ENCODE data around the gene STK10.

DNA sequence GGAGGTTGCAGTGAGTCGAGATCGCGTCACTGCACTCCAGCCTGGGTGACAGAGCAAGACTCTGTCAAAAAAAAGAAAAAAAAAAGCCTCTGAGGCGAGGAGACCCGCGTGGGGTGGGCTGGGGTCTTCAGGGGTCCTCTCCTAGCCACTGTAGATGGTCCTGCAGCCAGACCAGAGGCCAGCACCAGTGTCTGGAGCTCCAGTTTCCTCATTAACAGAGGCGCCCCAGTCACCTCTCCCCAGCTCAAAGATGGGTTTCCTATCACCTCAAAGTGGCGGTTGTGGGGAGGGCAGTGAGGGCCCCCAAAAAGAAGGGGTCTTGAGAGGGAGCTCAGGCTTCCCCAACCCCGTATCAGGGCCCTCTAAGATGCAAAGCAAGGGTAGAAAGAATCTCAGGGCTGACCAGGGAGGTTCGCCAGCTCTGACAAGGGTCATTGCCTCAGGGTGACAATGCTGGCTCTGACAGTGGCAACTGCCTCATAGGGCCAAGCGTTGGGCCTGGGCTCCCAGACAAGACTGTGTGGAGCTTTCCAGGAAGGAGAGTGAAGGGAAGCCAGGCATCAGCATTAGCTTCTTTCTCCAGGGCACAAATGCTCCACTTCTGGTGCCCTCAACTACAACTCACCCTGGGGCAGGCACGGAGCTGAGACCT lies 15.0 kb downstream of the STK10 start:
- TF ChIP-seq, protein P1, sequence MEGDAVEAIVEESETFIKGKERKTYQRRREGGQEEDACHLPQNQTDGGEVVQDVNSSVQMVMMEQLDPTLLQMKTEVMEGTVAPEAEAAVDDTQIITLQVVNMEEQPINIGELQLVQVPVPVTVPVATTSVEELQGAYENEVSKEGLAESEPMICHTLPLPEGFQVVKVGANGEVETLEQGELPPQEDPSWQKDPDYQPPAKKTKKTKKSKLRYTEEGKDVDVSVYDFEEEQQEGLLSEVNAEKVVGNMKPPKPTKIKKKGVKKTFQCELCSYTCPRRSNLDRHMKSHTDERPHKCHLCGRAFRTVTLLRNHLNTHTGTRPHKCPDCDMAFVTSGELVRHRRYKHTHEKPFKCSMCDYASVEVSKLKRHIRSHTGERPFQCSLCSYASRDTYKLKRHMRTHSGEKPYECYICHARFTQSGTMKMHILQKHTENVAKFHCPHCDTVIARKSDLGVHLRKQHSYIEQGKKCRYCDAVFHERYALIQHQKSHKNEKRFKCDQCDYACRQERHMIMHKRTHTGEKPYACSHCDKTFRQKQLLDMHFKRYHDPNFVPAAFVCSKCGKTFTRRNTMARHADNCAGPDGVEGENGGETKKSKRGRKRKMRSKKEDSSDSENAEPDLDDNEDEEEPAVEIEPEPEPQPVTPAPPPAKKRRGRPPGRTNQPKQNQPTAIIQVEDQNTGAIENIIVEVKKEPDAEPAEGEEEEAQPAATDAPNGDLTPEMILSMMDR (IDR thresholded peaks at IDR 0.05): no peak
- no peak for TF ChIP-seq EZH2 (IDR thresholded peaks at IDR 0.05; ENCODE audit: borderline replicate concordance, insufficient read depth, low read depth, low read length, poor library complexity, severe bottlenecking)
